ENCODE measurements around the gene NOS2.

The NOS2 gene

DNA sequence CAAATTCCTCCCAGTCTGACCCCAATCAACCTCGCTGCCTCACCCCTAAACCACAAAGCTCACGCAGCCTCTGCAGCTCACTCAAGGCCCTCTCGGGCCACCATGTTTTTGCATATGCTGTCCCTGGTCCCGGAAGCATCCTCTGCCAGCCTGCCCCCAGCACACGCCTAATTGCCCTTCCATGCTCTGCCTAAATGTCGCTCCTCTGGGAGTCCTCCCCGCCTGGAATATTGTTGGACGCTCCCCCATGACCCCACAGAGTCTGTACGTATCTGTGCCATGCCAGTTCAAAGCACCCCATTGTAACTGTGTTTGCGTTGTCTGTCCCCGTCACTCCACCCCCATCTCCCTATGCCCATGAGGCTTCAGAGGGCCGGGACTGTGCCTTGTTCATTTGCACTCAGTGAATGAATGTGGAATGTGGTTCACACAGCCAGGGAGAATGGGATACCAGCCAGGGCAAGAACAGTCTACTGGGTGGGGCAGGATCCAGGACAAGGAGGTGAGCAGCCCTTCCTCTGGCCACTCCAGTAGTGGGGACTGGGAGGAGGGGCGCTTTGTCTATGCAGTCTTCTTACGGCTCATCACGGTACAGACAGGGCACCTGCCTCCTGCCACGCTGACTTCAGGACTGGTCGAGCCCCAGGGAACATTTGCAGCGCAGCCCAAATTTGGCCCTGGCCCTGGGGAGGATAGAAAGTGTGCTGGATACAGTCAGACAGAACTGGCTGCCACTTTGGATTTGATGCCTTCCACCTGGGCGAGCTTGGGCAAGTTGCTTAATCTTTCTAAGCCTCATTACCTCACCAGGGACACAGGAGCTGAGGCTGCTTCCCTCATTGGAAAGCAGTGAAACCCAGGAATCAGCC is 48.5 kb downstream of the NOS2 start:
- no peak for TF ChIP-seq GATA3 (IDR thresholded peaks at IDR 0.05; ENCODE audit: low read depth, low read length)
- TF ChIP-seq GATA2 (IDR thresholded peaks at IDR 0.05; ENCODE audit: low read depth, low read length), result no peak

DNA sequence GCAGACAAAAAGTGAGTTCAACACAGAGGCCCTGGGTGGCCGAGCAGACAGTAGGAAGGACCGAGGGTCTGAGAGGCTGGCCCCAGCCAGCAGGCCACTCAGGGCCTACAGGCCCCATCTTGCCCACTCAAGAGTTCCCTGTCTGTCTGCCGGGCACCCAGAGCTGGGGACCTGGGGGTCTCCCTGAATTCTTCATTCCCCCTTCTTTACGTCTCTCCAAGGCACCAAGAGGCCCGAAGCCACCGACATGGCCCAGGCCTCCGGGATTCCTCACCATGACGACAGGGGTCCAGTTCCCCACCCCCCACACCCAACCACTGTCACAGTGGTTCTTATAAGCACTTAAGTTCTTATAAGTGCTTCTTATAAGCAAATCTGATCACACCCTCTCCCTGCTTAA is 49.2 kb downstream of the NOS2 start:
- TF ChIP-seq GATA3 (IDR thresholded peaks at IDR 0.05; ENCODE audit: low read depth, low read length) (no peak), GATA2 (IDR thresholded peaks at IDR 0.05; ENCODE audit: low read depth, low read length) (no peak)

DNA sequence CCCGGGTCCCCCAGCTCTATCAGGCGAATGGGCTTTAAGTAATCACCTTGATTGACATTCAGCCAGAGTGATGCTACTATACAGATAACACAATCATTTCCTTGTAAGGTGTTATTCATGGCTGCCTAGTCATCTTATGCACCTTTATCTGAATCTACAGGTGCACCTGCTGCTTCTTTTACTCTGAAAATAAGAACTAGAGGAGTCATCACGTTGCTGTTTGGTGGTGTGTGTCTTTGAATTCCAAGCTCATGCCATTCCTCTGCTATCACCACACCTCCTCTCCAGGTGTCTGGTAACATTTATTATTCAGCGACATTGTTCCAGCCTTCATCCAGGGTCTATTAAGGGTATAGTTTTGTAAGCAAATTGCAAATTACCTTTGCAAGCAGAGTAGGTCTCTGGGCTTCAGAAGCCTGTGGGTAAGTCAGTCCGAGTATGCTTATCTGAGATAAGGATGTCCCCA is 51.9 kb downstream of the NOS2 start:
- TF ChIP-seq GATA2 (IDR thresholded peaks at IDR 0.05; ENCODE audit: low read depth, low read length) (no peak), GATA3 (IDR thresholded peaks at IDR 0.05; ENCODE audit: low read depth, low read length) (no peak)

DNA sequence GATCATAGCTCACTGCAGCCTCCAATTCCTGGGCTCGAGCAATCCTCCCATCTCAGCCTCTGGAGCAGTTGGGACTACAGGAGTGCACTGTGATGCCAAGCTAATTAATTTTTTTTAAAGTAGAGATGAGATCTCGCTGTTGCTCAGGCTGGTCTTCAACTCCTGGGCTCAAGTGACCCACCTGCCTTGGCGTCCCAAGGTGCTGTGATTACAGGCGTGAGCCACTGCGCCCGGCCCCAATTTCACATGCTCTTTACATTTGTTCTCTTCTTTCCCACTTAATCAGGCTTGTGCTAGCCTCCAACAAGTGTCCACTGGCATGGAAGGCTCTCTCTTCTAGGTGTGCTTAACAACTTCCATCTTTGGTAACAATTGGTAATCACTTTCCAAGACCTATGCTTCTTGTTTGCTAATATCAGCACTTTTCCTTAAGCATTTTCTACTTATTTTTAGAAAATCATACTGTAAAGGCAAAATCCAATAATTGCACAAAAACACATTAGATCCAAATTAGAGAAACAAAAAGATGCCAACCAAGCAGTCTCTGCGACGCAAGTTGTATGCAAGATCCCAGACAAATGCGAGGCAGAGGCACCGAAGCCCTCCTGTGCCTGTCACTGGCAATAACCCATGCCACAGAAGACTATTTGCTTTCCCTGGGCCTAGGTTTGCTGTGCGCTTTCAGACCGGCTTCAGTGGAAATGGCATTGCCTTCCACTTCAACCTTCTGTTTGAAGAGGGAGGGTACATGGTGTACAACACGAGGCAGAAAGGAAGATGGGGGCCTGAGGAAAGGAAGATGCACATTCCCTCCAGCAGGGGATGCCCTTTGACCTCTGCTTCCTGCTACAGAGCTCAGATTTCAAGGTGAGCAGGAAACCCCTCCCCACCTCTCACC is 52.6 kb downstream of the NOS2 start:
- TF ChIP-seq GATA3 (IDR thresholded peaks at IDR 0.05; ENCODE audit: low read depth, low read length), result no peak
- TF ChIP-seq GATA2 (IDR thresholded peaks at IDR 0.05; ENCODE audit: low read depth, low read length), result no peak

DNA sequence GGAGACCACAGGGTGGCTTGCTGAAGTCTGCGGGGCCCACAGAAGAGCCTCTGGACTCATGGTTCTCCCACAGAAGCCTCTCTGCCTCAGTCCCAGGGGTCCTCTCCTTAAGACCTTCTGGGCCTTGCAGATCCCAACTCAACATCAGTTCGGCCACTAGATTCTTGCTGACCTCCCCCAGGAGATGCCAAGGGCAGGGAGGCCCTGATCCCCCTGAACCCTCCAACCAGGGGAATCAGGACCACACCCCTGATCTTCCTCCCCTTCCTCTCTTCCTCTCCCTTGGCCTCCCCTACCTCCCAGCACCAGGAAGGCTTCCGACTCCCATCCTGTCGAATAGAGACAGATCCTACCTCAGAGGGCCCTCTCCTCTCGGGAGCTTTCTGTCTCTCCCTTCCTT is 53.4 kb downstream of the NOS2 start:
- TF ChIP-seq GATA3 (IDR thresholded peaks at IDR 0.05; ENCODE audit: low read depth, low read length) (no peak), GATA2 (IDR thresholded peaks at IDR 0.05; ENCODE audit: low read depth, low read length) (no peak)

DNA sequence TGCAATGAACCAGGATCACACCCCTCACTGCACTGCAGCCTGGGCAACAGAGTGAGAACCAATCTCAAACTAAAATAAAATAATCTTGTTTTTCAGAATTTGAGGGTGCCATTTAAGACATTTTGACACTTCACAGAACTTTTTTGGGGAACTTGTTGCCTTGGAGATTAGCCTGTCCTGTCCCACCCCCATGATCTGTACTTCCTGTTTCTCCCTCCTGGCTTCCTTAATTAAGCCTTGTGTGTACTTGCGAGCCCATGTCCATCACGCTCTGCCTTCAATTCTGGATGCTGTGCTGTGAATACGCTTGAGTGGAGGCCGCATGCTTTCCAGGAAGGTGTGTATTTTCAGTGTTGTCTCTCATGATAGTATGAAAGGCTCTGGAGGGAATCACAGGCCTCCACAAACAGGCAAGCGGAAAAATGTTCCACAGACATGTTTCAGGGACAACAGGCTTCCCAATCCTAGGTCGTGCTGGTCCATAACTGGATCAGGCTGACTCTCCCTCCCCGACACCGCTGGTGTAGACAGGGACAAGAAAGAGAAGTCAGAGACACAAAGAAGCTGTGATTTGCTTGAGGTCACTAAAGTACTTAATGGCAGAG is 56.9 kb downstream of the NOS2 start:
- TF ChIP-seq GATA2 (IDR thresholded peaks at IDR 0.05; ENCODE audit: low read depth, low read length) (no peak), GATA3 (IDR thresholded peaks at IDR 0.05; ENCODE audit: low read depth, low read length) (no peak)

DNA sequence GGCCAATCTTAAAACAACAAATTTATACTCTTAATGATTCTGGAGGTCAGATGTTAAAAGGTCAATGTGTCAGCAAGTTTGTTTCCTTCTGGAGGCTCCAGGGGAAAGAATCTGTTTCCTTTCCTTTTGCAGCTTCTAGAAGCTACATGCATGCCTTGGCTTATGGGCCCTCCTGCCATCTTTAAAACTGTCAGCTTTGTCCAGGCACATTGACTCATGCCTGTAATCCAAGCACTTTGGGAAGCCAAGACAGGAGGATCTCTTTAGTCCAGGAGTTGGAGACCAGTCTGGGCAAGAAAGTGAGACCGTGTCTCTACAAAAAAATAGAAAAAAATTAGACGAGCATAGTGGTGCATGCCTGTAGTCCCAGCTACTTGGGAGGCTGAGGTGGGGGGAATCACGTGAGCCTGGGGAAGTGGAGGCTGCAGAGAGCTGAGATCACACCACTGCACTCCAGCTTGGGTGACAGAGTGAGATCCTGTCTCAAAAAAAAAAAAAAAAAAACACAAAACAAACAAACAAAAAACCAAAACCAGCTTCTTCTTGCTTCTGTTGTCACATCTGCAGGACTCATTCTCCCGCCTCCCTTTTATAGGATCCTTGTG is 58.3 kb downstream of the NOS2 start:
- no peak for TF ChIP-seq GATA2 (IDR thresholded peaks at IDR 0.05; ENCODE audit: low read depth, low read length)
- TF ChIP-seq GATA3 (IDR thresholded peaks at IDR 0.05; ENCODE audit: low read depth, low read length), result no peak

DNA sequence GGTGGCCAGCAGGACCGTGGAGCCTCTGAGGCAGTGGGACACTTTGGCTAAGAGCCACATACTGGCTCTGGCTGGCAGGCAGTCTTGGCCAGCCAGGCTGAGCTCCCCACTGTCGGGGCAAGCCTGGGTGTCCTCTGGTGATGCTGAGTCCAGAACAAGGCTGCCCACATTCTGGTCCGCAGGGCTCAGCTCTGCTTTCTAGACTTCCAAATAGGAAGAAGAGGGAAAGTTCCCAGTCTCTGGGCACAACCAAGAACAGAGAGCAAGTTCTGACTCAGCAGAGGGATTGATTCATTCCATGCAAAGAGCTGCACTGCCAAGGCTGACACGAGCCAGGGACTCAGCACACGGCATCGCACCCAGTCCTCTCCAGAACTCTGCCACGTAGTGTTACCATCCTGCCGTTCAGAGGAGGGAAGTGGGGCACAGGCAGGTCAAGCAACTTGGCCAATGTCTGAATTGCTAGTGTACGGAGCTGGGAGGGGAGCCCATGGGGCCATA is 58.9 kb downstream of the NOS2 start:
- TF ChIP-seq GATA2 (IDR thresholded peaks at IDR 0.05; ENCODE audit: low read depth, low read length) (no peak), GATA3 (IDR thresholded peaks at IDR 0.05; ENCODE audit: low read depth, low read length) (no peak)

DNA sequence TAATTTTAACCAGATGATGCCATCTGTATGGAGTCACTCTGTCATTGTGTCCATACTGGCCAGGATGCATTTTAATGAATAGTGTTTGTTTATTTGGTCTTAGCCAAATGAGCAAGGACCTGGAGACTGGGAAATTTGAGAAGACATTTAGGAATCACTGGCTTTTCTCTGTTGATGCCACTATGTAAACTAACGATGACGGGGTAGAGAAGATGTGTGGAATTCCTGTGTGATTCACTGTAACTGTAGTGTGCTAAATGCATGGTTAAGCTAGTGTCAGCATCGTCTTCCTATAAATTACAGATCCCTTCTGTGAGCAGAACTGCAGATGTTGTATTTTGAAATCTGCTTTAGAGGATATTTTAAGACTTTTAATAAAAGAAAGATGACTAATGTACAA is 66.6 kb downstream of the NOS2 start:
- TF ChIP-seq GATA3 (IDR thresholded peaks at IDR 0.05; ENCODE audit: low read depth, low read length) (no peak), GATA2 (IDR thresholded peaks at IDR 0.05; ENCODE audit: low read depth, low read length) (no peak)

DNA sequence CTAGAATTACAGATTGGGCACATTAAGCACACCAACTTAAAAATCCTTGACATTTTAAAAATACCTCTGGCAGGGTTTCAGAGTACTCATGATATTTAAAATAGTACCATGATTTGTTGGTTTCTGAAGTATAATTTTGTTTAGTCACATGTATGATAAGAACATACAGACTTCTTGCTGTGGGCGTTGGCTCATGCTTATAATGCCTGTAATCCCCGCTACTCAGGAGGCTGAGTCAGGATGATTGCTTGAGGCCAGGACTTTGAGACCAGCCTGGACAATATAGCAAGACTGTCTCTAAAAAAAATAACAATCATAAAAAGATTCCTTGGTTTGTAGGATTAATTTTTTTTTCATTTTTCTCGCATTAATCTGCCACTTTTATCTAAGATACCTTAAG is 78.5 kb downstream of the NOS2 start:
- TF ChIP-seq GATA3 (IDR thresholded peaks at IDR 0.05; ENCODE audit: low read depth, low read length), result no peak
- TF ChIP-seq GATA2 (IDR thresholded peaks at IDR 0.05; ENCODE audit: low read depth, low read length), result no peak

Measured in SH-SY5Y (cell line).